Breast epithelium (tissue), 3 donors: Measurements from ENCODE around the gene GOLGA8T.
"Not testable (repeated sequence)": the region's sequence is repeated elsewhere in the genome, so short reads cannot be mapped to it uniquely, and the experiment has no call there.

Source experiments
- CTCF ChIP-seq, 3 donors: fragments of 450-650 bp; IDR thresholded peaks; one replicate each; pipeline ENCODE4 v1.5.1; 2016 to 2017; ENCODE audit warnings: antibody characterized with exemption in 3 of 3, mild to moderate bottlenecking in 3 of 3, moderate library complexity in 3 of 3
- POLR2A ChIP-seq: fragments of 450-650 bp; IDR thresholded peaks from one replicate; pipeline ENCODE4 v1.6.1; 2016; ENCODE audit warnings: antibody characterized with exemption, mild to moderate bottlenecking, moderate library complexity
- POLR2AphosphoS5 ChIP-seq, 3 donors: sonication (generic); formaldehyde crosslinking; IDR thresholded peaks; one replicate each; pipeline ENCODE4 v1.6.1; 2017; ENCODE audit warnings: antibody characterized with exemption in 3 of 3

GRCh38 chr15:30176613-30177012 is 41.8 kb downstream of the GOLGA8T start:
- not testable (repeated sequence) for TF ChIP-seq POLR2A; CTCF (IDR thresholded peaks at IDR 0.05); POLR2AphosphoS5 (IDR thresholded peaks at IDR 0.05)
